RPMI7951 (cell line): Measurements from ENCODE around the gene OPCML. TPM values are rescaled to one million over a fixed set of nuclear protein-coding genes. Genes with fewer than 3 reads are reported as not detected.

Experiments used
- DNase-seq: peaks from one replicate; pipeline ENCODE4 v3.0.0-alpha.2; 2012; ENCODE audit warnings: low read depth
- total RNA-seq: library from RNA; depleted of rRNA; stranded (reverse); fragments of >200 nt; shearing (Covaris generic); gene quantifications from 2 replicates; pipeline ENCODE4 v1.2.3, GENCODE V29; 2014; rRNA removed

The OPCML gene
- total RNA-seq: not detected in 2 replicates

DNA sequence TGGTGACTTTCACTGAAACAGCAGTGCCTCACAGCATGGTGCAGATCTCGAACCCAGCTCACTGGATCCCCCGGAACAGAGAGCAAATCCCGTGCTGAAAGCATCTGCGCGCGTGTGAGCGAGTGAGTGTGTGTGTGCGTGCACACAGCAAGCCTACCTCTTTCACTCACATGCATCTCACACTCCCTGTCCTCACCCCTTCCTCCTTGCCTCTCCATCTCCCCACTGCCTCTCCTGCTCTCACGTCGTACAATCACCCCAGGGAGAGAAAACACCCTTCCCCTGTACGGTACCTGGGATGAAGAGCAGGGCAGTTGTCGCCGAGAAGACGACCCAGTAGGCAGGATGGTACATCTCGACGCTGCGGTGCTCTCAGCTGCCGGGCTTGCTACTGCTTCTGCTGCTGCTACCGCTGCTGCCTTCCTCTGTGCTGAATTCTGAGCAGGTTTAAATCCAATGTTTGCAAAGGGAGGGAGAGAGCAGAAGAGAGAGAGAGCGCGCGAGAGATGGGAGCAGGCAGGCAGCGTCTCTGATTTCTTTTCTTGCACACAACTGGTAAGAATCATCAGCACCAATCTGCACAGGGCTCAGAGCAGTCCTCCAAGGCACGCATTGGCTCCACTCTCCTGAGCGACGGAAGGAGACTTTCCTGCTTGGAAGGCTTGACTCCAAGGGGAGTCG, at the start of gene OPCML:
Gene OPCML (minus strand): TSS at position 531 of the 681 bp plus-strand sequence.
- DNase-seq: no peak

DNA sequence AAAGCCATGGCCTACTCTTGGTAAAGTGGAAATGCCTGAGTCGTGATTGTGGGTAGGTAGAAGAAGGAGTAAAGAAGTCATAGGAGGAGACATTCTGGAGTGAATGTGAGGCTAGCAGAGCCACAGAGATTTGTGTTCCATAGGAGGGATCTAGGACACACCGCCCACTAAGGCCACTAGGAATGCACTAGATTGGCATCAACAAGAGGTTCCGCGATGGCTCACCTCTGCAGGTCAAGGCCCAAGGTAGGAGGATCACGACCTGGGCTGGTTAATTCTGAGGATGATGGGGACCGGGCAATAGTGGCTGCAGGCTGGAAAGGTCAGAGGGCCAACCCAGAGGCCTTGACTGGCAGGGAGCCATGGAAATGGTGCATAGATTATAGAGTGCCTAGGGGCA, 48.8 kb upstream of the OPCML start:
- no peak for DNase-seq

DNA sequence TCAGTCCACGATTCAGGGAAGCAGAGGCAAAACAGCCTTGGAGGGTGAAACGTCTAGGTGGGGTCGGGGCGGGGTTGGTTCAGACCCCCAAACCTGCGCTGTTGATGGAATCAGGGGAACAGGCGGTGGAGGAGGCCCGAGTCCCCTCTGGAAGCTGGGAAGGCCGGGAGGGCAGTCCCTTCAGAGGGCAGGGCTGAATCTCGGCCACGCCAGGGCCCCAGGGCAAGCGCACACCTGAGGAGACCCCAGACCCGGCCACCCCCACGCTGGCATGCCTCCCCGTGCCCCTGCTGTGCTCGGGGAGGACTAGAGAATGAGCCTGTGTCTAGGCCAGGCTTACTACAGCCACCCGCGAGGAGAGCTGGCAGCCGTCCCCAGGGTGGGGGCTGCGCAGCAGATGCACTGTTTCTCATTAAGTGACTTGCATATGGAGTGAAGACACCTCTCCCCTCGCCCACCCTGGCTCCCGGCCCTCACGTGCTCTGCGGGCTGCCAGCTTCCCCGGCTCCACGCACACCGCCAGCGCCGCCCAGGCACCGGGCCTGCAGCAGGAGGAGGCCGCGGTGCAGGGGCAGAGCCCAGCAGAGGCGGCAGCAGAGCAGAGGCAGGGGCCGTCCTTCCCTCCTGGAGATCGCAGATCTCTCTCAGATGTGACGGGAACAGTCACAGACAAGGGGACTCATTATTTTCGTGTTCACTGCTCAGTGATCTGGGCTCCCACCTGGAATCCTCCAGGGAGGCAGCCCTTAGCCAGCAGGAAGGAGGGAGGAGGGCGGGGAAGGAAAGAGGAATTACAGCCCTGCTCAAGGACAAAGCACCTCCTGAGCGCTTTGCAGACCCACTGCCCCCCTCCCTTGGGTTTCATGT, 47.1 kb upstream of the OPCML start:
- DNase-seq: no peak

DNA sequence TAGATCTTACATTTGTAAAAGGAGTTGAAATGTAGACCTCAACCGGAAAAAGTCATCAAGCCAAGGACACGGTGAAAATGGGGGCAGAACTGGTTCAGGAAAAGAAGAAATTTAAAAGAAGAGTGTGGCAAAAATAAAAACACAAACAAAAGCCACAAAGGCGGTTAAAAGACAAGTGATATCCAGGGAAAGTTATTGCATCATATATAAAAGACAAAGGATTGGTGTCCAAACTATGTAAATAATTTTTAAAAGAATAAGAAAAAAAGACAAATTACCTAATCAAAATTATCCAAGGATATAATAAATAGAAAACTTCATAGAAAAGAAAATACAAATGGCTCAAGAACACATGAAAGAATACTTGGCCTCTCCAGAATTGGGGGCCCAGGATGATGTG, 45.1 kb upstream of the OPCML start:
- DNase-seq: no peak

DNA sequence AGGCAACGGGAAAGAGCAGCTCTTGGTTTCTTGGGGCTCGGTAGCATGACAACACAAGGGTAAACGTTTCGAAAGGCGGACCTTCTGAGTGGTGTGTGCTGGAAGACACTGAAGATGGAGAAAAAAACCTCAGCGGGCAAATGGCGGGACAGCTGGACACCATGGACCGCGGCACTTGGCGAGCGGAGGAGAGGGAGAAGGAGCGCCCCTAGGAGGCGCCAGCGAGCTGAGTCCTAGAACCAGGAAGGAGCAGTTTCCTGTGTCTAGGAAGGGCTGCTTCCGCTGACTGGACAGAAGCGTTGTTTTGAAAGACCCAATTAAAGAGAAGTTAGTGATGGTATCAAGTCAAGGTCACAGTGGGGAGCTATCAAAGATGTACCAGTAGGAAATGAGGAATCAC, 44.0 kb upstream of the OPCML start:
- DNase-seq: no peak

DNA sequence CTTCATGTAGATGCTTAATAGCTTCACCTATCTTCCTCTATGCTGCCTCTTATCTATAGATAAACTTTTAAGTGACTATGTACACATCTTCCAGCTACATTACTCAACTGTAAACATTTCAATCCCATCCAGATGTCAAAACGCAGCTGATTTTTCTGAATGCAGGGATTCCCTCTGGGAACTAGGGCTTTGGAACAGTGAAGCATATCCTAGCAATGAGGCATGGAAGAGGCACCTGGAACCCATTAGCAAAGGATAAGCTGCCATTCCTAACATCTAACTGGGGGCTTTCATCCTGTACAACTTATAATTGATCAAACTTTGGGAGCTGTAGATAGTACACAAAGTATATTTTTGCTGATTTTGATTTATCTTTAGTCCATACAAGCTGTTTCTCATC, 40.8 kb upstream of the OPCML start:
- no peak for DNase-seq

DNA sequence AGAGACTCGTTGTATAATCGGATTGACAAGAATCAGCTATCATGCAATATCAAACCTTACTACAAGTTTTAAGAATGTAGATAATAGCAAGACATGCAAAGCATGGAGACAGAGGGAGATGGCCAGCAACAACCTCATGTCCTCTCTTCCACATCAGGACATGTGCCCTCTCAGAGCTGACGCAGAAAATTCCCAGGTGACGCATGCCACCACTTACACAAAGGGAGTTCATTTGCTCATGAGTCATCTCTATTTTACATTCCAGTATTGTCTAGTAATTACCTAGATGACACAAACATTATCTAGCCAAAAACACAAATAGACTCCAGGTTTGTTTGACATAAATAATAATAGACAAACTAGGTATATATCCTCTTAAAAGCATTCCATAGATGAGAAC, 38.1 kb upstream of the OPCML start:
- DNase-seq: peak; percentile 1

DNA sequence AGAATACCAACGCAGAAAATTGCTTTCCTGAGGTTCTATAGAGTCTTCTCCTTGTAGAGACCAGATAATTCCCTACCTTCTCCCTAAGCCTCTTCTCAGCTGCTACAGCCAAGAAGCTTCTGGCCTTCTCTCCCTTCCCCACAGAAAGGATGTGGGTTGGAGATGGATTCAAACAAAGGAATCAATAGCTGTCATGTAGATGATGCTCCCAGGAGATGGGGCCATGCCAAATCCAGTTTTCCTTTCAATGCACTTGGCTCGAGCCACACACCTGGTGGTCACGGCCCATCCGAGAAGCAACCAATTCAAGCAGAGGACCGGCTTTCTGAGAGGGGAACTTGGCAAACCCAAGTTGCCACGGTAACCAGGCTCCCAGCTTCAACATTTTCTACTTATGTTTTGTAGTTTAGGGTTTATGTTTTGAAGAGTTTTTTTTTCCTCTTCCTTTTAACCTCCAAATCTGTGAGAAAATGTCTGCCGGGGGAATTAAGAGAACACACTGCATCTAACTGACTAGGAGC, 31.3 kb upstream of the OPCML start:
- DNase-seq: no peak

DNA sequence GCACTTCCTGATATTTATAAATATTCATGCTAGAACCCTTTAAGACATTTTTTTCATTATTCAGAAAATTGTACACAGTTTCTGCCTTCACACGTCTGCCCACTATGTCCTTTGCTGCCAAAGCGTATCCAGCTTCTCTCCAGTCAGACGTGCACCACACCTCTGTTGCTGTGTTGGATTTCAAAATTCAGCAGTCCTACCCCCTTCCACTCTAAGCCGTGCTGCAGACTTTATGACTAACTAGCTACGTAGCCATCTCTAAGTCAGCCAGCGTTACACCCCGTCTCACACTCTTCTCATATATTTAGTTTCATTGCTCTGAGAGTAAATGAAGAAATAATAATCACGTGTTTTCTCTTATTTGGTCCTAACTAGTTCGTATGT, 28.2 kb upstream of the OPCML start:
- DNase-seq: no peak

DNA sequence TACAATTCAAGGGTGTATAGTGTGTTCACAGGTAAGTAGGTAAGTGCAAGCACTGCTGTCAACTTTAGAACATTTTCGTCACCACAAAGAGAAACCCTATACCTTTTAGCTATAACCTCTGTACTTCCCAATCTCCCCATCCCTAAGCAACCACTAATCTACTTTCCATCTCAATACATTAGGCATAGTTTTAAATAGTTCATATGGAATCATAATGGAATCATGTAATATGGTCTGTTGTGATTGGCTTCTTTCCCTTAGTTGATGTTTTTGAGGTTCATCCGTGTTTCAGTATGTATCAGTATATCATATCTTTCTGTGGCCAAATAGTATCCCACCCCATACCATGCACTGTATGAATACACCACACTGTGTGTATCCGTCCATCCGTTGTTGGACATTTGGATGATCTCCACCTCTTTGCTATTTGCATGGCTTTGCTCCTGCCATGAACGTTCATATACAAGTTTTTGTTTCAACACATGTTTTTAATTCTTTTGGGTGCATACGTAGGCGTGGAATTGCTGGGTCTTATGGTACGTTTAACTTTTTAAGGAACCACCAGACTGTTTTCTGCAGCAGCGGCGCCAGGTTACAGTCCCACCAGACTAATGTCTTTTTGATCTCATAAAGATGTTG, 27.7 kb upstream of the OPCML start:
- DNase-seq: no peak

DNA sequence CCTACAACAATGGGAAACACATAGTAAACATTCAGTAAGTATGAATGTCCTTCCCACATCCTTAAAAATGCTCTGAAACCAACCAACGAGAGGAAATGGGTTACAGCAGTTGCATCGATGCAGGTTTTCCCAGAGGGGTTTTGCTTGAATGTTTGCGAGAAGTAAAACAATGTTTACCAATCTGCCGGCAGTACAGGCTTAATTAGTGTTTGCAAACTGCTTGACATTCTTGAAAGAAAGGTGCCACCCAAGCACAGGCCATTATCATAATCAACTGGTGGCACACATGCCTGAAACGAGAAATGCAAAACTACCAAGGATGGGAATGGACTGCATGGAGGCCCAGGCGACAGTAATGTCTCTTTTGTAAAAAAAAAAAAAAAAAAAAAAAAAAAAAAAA, 27.1 kb upstream of the OPCML start:
- no peak for DNase-seq

DNA sequence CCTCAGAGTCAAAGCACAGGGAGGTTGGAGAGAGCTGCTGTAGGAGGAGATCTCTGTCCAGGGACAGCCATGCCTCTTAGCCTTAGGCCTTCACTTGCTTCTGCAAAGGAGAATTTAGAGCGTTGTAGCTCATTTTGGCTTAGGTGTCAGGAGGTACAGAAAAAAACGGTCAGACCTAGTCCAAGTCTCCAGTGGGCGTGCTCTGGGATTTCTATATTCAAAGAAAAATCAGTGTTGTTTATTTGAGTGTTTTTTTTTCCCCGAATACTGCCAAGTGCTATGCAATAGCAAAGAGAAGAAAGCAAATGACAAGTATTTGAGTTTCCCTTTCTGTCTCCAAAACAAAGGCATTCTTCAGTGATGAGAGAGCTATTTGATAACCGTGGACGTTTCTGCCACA, 22.7 kb upstream of the OPCML start:
- no peak for DNase-seq

DNA sequence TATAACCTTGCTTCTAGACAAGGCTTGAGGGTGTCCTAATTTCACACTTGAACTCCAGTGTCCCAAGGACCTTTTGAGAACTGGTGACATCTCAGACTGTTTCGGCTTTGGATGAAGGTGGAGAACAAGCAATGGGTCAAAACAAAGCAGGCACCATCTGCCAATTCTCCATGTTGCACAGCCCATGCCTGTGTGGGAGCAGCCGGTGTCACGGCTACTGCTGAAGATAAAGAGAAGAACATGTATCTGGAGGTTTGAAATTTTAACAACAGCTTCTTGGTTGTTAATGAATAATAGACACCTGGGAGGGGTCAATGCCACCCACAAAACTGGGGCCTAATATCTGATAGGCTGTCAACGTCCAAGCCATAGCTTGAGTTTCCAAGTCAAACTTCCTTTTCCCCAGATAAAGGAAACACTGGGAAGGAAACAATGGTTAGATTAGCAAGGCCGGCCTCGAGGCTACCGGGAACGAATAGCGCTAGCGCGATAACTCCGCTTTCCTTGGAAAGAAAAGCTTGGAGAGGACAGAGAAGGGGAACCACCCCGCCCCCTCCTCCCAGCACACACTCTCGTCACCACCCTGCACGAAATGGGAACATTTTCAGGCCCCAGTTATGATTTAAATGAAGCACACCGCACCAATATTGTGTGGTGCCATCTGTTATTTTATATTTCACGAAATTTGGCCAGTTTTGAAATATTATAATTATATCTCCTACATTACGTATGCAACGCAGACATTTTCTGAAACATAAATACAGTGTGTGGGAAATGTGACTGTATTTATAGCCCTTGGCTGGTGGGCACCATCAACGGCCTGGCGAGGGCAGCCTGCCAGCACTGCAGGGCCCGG, 21.8 kb upstream of the OPCML start:
- DNase-seq: no peak

DNA sequence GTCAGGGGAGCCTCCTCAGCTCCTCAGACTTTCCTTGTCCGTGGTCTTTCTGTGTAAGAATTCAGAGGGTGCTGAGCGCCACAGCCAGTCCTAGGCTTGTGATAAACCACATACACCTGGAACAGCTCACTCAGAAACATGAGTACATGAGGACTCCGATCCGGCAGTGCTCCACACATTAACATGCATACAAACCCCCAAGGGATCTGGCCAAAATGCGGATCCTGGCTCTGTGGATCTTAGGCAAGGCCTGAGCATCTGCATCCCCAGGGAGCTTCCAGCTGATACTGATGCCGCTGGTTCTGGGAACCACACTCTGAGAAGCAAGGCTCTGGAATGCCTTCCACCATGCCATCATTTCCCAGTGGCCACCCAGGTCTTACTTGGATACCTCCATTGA, 20.6 kb upstream of the OPCML start:
- no peak for DNase-seq

DNA sequence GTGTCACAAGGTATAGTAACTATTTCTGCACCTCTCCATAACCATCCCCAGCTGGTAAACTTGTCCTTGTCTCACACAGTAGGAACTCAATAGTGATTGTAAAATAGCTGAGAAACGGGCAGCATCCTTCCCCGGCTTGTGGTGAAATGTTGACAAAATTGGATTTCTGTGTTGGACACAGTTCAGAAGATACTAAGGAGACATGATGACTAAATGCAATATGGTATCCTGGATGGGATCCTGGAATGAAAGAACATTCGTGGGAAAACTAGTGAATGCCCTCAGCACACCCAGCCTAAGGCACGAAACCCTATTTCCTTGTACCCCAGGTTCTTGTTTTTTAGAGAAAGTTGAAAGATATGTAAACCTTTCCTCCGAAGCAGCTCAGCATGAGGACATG, 18.8 kb upstream of the OPCML start:
- DNase-seq: no peak

DNA sequence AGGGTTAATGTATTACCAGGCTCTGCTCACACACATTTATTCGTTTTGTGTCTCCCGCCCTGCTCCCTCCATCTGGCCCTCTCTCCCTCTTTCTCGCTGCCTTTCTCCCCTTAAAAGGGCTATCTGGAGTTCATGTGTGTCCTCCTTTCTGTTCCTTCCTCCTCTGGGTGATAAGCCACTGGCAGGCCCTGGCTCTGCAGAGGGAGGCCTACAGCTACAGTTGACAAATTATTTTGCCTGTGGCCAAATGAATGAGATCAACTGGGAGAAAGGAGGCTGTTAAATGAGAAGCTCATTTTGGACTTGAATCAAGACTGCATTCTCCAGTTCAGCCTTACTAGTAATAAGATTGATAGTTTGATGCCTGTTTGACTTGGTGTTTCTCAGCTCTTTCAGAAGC, 17.5 kb upstream of the OPCML start:
- no peak for DNase-seq

DNA sequence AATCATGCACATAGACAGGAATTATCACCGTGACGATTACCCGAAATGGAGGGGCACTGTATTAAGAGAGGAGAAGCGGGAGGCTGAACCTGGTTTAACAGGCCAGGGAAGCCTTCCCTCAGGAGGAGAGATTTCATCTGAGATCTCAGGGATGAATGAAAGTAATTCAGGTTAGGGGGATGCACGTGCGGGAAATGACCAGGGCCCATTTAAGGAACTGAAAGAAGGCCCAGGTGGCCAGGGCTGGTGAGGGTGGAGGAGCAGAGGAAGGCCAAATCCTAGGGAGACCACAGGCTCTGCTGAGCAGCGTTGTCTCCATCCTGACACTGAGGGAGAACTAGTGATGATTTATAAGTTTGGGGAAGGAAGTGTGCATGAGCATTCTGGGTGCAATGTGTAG, 16.3 kb upstream of the OPCML start:
- DNase-seq: no peak

DNA sequence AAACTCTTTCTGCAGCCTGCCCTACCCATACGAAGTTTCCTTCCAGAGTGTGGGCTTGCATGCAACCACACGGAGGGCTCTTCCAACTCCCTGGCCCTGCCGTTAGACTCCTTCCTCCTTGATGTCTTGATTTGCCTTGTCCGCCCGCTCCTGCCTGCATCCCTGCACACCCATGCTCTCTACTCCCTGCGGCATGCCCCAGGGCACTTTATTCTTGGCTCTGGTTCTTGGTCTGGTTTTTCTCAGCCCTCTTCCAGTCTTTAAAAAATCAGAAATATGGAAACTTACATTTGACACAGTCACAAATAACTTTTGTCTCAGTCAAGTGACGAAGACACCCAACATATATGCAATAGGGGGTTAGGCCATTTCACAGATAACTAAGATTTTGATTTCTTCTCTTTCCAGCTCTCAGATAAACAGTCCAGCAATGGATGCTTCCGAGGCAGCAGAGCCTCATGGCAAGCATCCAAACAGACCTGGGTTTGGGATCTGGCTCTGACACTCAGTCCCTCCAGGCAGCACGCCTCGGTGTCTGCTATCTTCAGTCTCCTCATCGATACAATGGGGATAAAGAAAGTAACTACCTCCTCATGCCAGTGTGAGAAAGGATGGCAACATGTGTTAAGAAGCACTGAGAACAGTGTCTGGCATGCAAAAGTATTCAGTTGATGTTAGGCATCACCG, 15.7 kb upstream of the OPCML start:
- no peak for DNase-seq

DNA sequence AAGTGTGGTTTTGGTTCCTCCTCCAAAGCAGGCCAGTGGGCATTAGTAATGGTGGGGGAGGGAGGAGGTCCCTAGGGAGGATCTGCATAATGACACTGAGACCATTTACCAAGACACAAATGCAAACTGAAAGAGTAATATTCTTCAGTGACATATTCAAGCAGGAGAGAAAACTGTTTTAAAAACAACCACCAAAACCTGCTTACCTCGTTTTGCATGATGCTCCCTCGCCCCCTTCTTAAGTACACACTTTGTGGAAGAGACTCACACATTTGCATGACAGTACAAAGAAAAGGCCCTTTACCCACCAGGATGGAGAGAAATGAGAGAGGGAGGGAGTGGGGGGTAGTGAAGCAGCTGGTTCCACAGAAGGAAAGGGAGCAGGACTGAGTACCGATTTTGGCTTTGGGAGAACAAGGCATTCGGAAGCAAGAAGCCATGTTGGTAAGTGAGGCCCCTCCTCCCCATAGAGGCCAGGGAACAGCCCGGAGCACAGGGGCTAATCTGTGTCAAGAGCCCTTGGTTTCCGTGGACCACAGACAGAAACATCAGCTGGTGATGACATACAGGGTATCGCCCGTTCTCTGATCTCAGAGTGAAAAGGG, 13.0 kb upstream of the OPCML start:
- no peak for DNase-seq

DNA sequence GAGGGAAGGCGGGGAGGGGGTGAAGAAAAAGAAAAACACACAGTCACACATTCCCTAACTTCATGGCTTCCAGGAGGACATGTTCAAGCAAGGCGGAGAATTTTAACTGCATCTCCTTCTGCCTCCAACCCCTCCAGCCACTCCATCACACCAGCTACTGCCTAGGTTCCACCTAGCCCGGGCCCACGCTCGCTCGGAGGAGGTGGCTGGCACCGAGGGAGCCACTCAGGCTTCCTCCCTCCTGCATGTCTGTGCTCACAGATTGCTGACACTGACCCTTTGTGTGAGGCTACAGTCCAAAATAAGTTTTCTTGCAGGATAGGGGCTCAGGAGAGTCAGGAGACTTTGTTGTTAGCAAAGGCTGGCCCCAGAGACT, 9.4 kb upstream of the OPCML start:
- no peak for DNase-seq
